ENCODE results near the gene RAD51D.
A peak's percentile ranks its signal among the peaks of the same experiment; 100 is the strongest.

Gene RAD51D
- 20.2 to 43.5 (median 25.5) reads per million in 9 experiments for total RNA-seq

DNA sequence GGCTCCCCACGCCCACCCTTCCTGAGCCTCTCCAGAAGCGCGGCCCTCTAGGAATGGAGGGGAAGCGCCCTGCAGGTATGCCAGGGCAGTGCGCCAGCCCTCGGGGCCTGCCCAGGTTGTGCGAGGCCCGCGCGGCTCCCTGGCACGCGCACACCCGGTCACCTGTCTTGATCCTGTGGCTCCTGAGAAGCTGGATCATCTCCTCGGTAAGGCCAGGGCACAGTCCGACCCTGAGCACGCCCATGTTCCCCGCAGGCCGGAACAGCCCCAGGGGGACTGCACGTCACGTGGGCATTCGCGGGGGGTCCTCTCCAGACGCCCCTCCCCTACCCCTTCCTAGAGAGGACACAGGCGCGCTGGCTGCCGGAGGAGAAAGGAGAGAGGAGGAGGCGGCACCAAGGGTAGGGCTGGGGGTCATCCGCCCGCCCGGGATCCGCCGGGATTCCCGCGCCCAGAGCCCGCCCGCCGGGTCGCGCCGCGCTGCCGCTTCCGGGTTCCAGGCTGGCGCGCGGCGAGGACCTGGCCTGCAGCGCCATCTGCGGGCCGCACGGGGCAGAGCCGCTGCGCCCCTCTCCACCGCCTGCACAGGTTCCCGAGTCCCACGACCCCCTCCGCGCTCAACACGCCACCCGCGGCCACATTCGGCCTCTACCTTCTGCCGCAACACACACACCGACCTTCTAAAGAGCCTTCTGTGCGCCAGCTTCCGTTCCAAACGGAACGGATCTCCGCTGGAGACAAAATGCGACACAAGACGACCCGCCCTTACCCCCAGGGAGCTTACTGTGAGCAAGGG is at the start of gene RAD51D:
Gene RAD51D (minus strand): TSS at position 491 of the 796 bp plus-strand sequence. CDS start 247 bp downstream, at position 244.
- Mint-ChIP-seq H3K36me3 (ENCODE audit: insufficient read depth) (peaks cover 25% of the 10 kb centered on the region), H3K27ac (peak within 1 kb of the TSS; percentile 91 to 93), H3K4me3 (peak within 1 kb of the TSS; percentile 88 to 92), H3K4me1 (ENCODE audit: low read depth in 2 of 2) (peaks cover 32 to 37% of the 10 kb centered on the region in 2 donors), H3K9me3 (no peaks in the 10 kb centered on the region), H3K27me3 (no peaks in the 10 kb centered on the region)
- peak; percentile 70 to 82 (median 77) for DNase-seq
- peak; percentile 91 for ATAC-seq (replicated peaks)

GRCh38 chr17:35167666-35168065 is 48.0 kb upstream of the RAD51D start:
- no peak for ATAC-seq (replicated peaks)
- Mint-ChIP-seq H3K9me3 (no peaks in the 10 kb centered on the region), H3K27me3 (no peaks in the 10 kb centered on the region), H3K4me3 (no peak overlapping the region), H3K27ac (no peak overlapping the region), H3K36me3 (ENCODE audit: insufficient read depth) (no peaks in the 10 kb centered on the region), H3K4me1 (ENCODE audit: low read depth in 2 of 2) (peaks cover 18 to 27% of the 10 kb centered on the region in 2 donors)
- DNase-seq: no peak

DNA sequence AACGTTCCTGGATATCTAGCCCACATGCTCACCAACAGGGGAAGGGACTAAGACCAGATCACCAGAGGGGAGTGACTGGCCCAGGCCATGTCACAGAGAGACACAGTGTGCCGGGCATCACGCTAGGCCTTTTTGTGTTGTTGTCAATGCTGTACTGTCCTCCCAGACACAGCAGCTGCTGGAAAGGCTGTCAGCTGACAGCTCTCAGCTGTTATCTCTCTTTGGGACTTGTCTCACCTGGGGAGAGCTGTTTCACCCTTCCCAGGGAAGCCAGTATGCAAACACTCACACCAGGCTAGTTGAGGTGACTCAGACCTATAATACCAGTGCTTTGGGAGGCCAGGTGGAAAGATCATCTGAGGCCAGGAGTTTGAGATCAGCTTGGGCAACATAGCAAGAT is 47.4 kb upstream of the RAD51D start:
- Mint-ChIP-seq H3K27me3 (no peaks in the 10 kb centered on the region), H3K4me3 (no peak overlapping the region), H3K27ac (no peak overlapping the region), H3K36me3 (ENCODE audit: insufficient read depth) (no peaks in the 10 kb centered on the region), H3K9me3 (no peaks in the 10 kb centered on the region), H3K4me1 (ENCODE audit: low read depth in 2 of 2) (peaks cover 18 to 30% of the 10 kb centered on the region in 2 donors)
- DNase-seq (no peak), ATAC-seq (replicated peaks) (no peak)

- peak overlapping the region in 1 of 2 donors; percentile 66 for H3K27ac Mint-ChIP-seq
- H3K4me1 Mint-ChIP-seq (ENCODE audit: low read depth in 2 of 2): peaks cover 21 to 31% of the 10 kb centered on the region in 2 donors
- H3K36me3 Mint-ChIP-seq (ENCODE audit: insufficient read depth): no peaks in the 10 kb centered on the region
- no peak overlapping the region for H3K4me3 Mint-ChIP-seq
- ATAC-seq (replicated peaks) (no peak), DNase-seq (no peak)
- H3K27me3 Mint-ChIP-seq: no peaks in the 10 kb centered on the region
- no peaks in the 10 kb centered on the region for H3K9me3 Mint-ChIP-seq
Observed at GRCh38 chr17:35166526-35166925, 46.9 kb upstream of the RAD51D start.

DNA sequence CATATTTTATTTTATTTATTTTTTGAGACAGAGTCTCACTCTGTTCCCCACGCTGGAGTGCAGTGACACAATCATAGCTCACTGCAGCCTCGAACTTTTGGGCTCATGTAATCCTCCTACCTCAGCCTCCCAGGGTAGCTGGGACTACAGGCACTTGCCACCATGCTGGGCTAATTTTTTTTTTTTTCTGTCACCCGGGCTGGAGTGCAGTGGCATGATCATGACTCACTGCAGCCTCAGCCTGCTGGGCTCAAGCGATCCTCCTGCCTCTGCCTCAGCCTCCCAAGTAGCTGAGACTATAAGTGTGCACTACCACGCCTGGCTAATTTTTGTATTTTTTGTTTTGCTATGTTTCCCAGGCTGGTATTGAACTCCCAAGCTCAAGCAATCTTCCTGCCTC is 45.1 kb upstream of the RAD51D start:
- H3K27me3 Mint-ChIP-seq: no peaks in the 10 kb centered on the region
- H3K4me1 Mint-ChIP-seq (ENCODE audit: low read depth in 2 of 2): peaks cover 33 to 45% of the 10 kb centered on the region in 2 donors
- no peak overlapping the region for H3K4me3 Mint-ChIP-seq
- peaks cover 9% of the 10 kb centered on the region for H3K36me3 Mint-ChIP-seq (ENCODE audit: insufficient read depth)
- no peak for DNase-seq
- H3K27ac Mint-ChIP-seq: peak overlapping the region; percentile 59 to 66
- H3K9me3 Mint-ChIP-seq: no peaks in the 10 kb centered on the region
- ATAC-seq (replicated peaks): no peak

DNA sequence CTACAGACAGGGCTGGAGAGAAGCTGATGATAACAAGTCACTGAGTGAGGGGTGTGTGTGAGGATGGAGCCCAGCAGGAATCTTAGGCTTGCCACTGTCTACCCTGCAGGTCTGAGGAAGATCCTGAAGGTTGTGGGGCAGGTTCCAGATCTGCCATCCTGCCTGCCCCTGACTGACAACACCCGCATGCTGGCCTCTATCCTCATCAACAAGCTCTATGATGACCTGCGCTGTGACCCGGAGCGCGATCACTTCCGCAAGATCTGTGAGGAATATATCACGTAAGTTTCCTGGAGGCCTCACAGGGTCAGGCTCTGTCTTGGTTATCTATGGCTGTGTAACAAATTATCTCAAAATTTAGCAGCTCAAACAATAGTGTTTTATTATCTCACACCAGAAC is 44.2 kb upstream of the RAD51D start:
- H3K4me3 Mint-ChIP-seq: no peak overlapping the region
- H3K27ac Mint-ChIP-seq: peak overlapping the region; percentile 66 to 67
- H3K27me3 Mint-ChIP-seq: no peaks in the 10 kb centered on the region
- DNase-seq (no peak), ATAC-seq (replicated peaks) (no peak)
- H3K36me3 Mint-ChIP-seq (ENCODE audit: insufficient read depth): peaks cover 9% of the 10 kb centered on the region
- peaks cover 35 to 50% of the 10 kb centered on the region in 2 donors for H3K4me1 Mint-ChIP-seq (ENCODE audit: low read depth in 2 of 2)
- H3K9me3 Mint-ChIP-seq: no peaks in the 10 kb centered on the region

GRCh38 chr17:35162755-35163154 is 43.1 kb upstream of the RAD51D start:
- Mint-ChIP-seq H3K4me3 (peak overlapping the region in 1 of 2 donors; percentile 60), H3K4me1 (ENCODE audit: low read depth in 2 of 2) (peaks cover 35 to 50% of the 10 kb centered on the region in 2 donors), H3K9me3 (no peaks in the 10 kb centered on the region), H3K36me3 (ENCODE audit: insufficient read depth) (peaks cover 9% of the 10 kb centered on the region), H3K27me3 (no peaks in the 10 kb centered on the region), H3K27ac (peak overlapping the region; percentile 55 to 66)
- no peak for ATAC-seq (replicated peaks)
- no peak for DNase-seq

GRCh38 chr17:35161281-35161761 is 41.7 kb upstream of the RAD51D start:
- H3K4me3 Mint-ChIP-seq: peak overlapping the region; percentile 60 to 68
- DNase-seq: peak; percentile 14 to 48 (median 25)
- ATAC-seq (replicated peaks): peak; percentile 77
- peaks cover 35 to 49% of the 10 kb centered on the region in 2 donors for H3K4me1 Mint-ChIP-seq (ENCODE audit: low read depth in 2 of 2)
- no peaks in the 10 kb centered on the region for H3K9me3 Mint-ChIP-seq
- peaks cover 9% of the 10 kb centered on the region for H3K36me3 Mint-ChIP-seq (ENCODE audit: insufficient read depth)
- peak overlapping the region; percentile 55 to 66 for H3K27ac Mint-ChIP-seq
- no peaks in the 10 kb centered on the region for H3K27me3 Mint-ChIP-seq

GRCh38 chr17:35160354-35161201 is 40.9 kb upstream of the RAD51D start:
- H3K9me3 Mint-ChIP-seq: no peaks in the 10 kb centered on the region
- DNase-seq (peak; percentile 16 to 39 (median 23)), ATAC-seq (replicated peaks) (peak; percentile 75)
- peak overlapping the region; percentile 60 to 68 for H3K4me3 Mint-ChIP-seq
- H3K36me3 Mint-ChIP-seq (ENCODE audit: insufficient read depth): peaks cover 9% of the 10 kb centered on the region
- no peaks in the 10 kb centered on the region for H3K27me3 Mint-ChIP-seq
- H3K27ac Mint-ChIP-seq: peak overlapping the region; percentile 55 to 66
- peaks cover 35 to 47% of the 10 kb centered on the region in 2 donors for H3K4me1 Mint-ChIP-seq (ENCODE audit: low read depth in 2 of 2)

GRCh38 chr17:35159940-35160339 is 40.3 kb upstream of the RAD51D start:
- Mint-ChIP-seq H3K9me3 (no peaks in the 10 kb centered on the region), H3K27me3 (no peaks in the 10 kb centered on the region), H3K27ac (peak overlapping the region; percentile 55 to 66), H3K36me3 (ENCODE audit: insufficient read depth) (peaks cover 9% of the 10 kb centered on the region), H3K4me1 (ENCODE audit: low read depth in 2 of 2) (peaks cover 32 to 41% of the 10 kb centered on the region in 2 donors), H3K4me3 (peak overlapping the region; percentile 42 to 68)
- no peak for ATAC-seq (replicated peaks)
- no peak for DNase-seq

GRCh38 chr17:35155246-35155645 is 35.6 kb upstream of the RAD51D start:
- Mint-ChIP-seq H3K36me3 (ENCODE audit: insufficient read depth) (peaks cover under 1% of the 10 kb centered on the region), H3K27me3 (no peaks in the 10 kb centered on the region), H3K9me3 (no peaks in the 10 kb centered on the region), H3K4me1 (ENCODE audit: low read depth in 2 of 2) (peaks cover 6 to 11% of the 10 kb centered on the region in 2 donors), H3K4me3 (no peak overlapping the region), H3K27ac (no peak overlapping the region)
- DNase-seq: no peak
- no peak for ATAC-seq (replicated peaks)

DNA sequence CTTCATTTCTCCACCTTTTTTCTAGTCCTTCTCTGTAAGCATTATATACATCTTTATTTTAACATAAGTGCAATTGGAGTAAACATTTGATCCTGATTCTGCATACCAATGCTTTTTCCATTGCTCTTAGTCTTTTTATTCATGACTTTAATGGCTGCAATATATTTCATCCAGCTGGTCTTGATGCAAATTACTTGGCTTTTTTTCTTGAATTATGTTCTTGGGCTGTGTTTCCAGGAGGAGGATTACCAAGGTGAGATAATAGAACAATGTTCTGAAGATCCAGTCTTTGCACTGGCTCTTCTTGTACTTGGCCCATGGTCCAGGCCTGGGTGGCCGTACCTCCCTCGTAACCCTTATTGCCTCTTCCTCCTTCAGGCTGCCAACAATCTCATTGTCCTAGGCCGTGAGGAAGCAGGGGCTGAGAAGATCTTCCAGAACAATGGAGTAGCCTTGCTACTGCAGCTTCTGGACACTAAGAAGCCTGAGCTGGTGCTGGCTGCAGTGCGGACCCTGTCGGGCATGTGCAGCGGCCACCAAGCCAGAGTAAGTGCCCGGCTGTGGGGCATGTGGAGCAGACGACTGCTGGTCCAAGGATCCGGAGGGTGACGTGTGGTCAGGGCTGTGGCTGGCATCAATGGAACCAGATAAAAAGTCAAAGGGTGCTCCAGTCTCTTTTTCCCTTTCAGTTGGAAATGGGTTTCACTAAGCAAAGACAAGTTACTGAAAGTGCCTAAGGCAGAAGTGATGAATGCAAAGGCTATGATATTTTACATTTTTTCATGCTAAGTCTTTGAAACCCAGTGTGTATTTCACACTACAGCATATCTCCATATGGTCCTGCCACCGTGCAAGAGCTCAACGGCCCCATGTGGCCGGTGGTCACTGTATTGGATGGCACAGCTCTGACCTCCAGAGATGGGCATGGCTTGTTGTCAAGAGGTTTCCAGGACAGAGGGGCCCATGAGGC is 34.8 kb upstream of the RAD51D start:
- Mint-ChIP-seq H3K27ac (no peak overlapping the region), H3K27me3 (no peaks in the 10 kb centered on the region), H3K4me1 (ENCODE audit: low read depth in 2 of 2) (peaks cover 0 to 3% of the 10 kb centered on the region in 2 donors), H3K36me3 (ENCODE audit: insufficient read depth) (no peaks in the 10 kb centered on the region), H3K9me3 (no peaks in the 10 kb centered on the region), H3K4me3 (no peak overlapping the region)
- DNase-seq: no peak
- ATAC-seq (replicated peaks): no peak

All from effector memory CD8-positive, alpha-beta T cell (primary cell).